Mucosa of descending colon (tissue), 3 donors: Measurements from ENCODE around the gene FKTN. TPM values are rescaled to one million over a fixed set of nuclear protein-coding genes. Genes with fewer than 3 reads are reported as not detected.
"Not testable (repeated sequence)": the region's sequence is repeated elsewhere in the genome, so short reads cannot be mapped to it uniquely, and the experiment has no call there.

Source experiments
- ATAC-seq: fragments of 200-7000 bp; cut with Tn5 transposase; one replicate; pipeline ENCODE4 v1.9.1; 2020; ENCODE audit warnings: mild to moderate bottlenecking, moderate library complexity
- DNase-seq, 3 donors: peaks; one replicate each; pipeline ENCODE4 v3.0.0-alpha.2; 2020
- H3K36me3 ChIP-seq: fragments of 200-600 bp; one replicate; pipeline ENCODE4 v1.8.0; 2021; ENCODE audit warnings: low read depth, mild to moderate bottlenecking
- H3K4me1 ChIP-seq: fragments of 200-600 bp; one replicate; pipeline ENCODE4 v1.8.0; 2021; ENCODE audit warnings: low read depth, mild to moderate bottlenecking
- H3K4me3 ChIP-seq: fragments of 200-600 bp; one replicate; pipeline ENCODE4 v1.8.0; 2021; ENCODE audit warnings: mild to moderate bottlenecking
- H3K9me3 ChIP-seq: fragments of 200-600 bp; one replicate; pipeline ENCODE4 v1.8.0; 2021; ENCODE audit warnings: mild to moderate bottlenecking
- CTCF ChIP-seq: fragments of 200-600 bp; IDR thresholded peaks from one replicate; pipeline ENCODE4 v1.8.0; 2022; ENCODE audit warnings: antibody characterized with exemption, mild to moderate bottlenecking
- intact Hi-C, 2 donors: fragments of 100-400 bp; cut with DNase I in 1 of 2; cut with micrococcal nuclease in 1 of 2; formaldehyde crosslinking; loops; one replicate each; pipeline versions ENCODE4 v1.11.0 to v1.11.1; 2022; cut with DNase I, micrococcal nuclease
- long read RNA-seq, 2 donors: library from polyadenylated mRNA; unstranded; transcript quantifications; one replicate each; pipeline ENCODE4 v2.0.0, GENCODE V29; 2019 to 2021
- total RNA-seq, 3 donors: library from RNA; stranded (reverse); fragmentation: NEBNext Ultra II Directional in 2 of 3; extraction: Animal tissue kit (Norgen Biotek cat#: 25700) in 2 of 3; gene quantifications; one replicate each; pipeline versions ENCODE4 v1.2.1 to v1.2.4, GENCODE V29; 2021 to 2023
- donor health status: DM: no; HTN: no; CAD: no; lungs with moderate emphysema.
- donor health status: DM: no; HTN: no; CAD: no.
- donor health status: DM: no; HTN: yes; CAD: no.

The FKTN gene
- total RNA-seq: 10 to 100 TPM; 11.2 to 16.2 (median 15.1) TPM
- long read RNA-seq, donor 1, partial matches to known transcripts: 1 of 3 reads
- long read RNA-seq, donor 1, other reads (novel, unspliced or antisense): 2 of 3 reads
- long read RNA-seq, donor 2, partial matches to known transcripts: 0 of 3 reads
- long read RNA-seq, donor 2, other reads (novel, unspliced or antisense): 3 of 3 reads

GRCh38 chr9:105557804-105558610 lies at the start of gene FKTN:
FKTN (plus strand) TSS chr9:105558131; CDS start chr9:105575033, 16,902 bp downstream.
- intact Hi-C loops: no loop called here
- no peaks in the 10 kb centered on the region for H3K36me3 ChIP-seq
- peak; percentile 100 for ATAC-seq
- H3K9me3 ChIP-seq: peaks cover 14% of the 10 kb centered on the region
- peak within 1 kb of the TSS; percentile 44 for H3K4me3 ChIP-seq
- no peak for TF ChIP-seq CTCF
- peaks cover 5% of the 10 kb centered on the region for H3K4me1 ChIP-seq
- peak; percentile 92 to 95 (median 93) for DNase-seq

GRCh38 chr9:105508530-105508929 lies 49.4 kb upstream of the FKTN start:
- H3K4me3 ChIP-seq: no peak overlapping the region
- TF ChIP-seq CTCF: no peak
- no peaks in the 10 kb centered on the region for H3K36me3 ChIP-seq
- ATAC-seq: peak; percentile 73
- no peaks in the 10 kb centered on the region for H3K9me3 ChIP-seq
- intact Hi-C loops: no loop called here
- H3K4me1 ChIP-seq: peaks cover 6% of the 10 kb centered on the region
- DNase-seq: no peak

- intact Hi-C loops: no loop called here
- H3K4me1 ChIP-seq: peaks cover 6% of the 10 kb centered on the region
- H3K36me3 ChIP-seq: no peaks in the 10 kb centered on the region
- no peak overlapping the region for H3K4me3 ChIP-seq
- DNase-seq (no peak), ATAC-seq (no peak)
- TF ChIP-seq CTCF: no peak
- H3K9me3 ChIP-seq: no peaks in the 10 kb centered on the region
Observed at GRCh38 chr9:105510024-105510423, 47.9 kb upstream of the FKTN start.

GRCh38 chr9:105511446-105511845 lies 46.5 kb upstream of the FKTN start:
- TF ChIP-seq CTCF: no peak
- no peaks in the 10 kb centered on the region for H3K36me3 ChIP-seq
- H3K4me3 ChIP-seq: no peak overlapping the region
- DNase-seq (no peak), ATAC-seq (no peak)
- peaks cover 6% of the 10 kb centered on the region for H3K4me1 ChIP-seq
- intact Hi-C loops: no loop called here
- H3K9me3 ChIP-seq: no peaks in the 10 kb centered on the region

- no peak for TF ChIP-seq CTCF
- intact Hi-C loops: no loop called here
- DNase-seq (peak in 1 of 3 donors; percentile 19), ATAC-seq (no peak)
- Histone ChIP-seq H3K4me3 (no peak overlapping the region), H3K9me3 (no peaks in the 10 kb centered on the region), H3K4me1 (no peaks in the 10 kb centered on the region), H3K36me3 (no peaks in the 10 kb centered on the region)
Observed at GRCh38 chr9:105515811-105516413, 42.0 kb upstream of the FKTN start.

- H3K4me1 ChIP-seq, H3K36me3 ChIP-seq, H3K4me3 ChIP-seq, H3K9me3 ChIP-seq, intact Hi-C loops: not testable (repeated sequence)
- peak; percentile 81 for ATAC-seq
- DNase-seq: peak in 2 of 3 donors; percentile 8 to 51
Observed at GRCh38 chr9:105519710-105520369, 38.1 kb upstream of the FKTN start.

GRCh38 chr9:105520992-105521391 lies 36.9 kb upstream of the FKTN start:
- H3K36me3 ChIP-seq, DNase-seq, intact Hi-C loops, H3K9me3 ChIP-seq, ATAC-seq, H3K4me3 ChIP-seq, H3K4me1 ChIP-seq: not testable (repeated sequence)

GRCh38 chr9:105522618-105523385 lies 35.1 kb upstream of the FKTN start:
- H3K4me3 ChIP-seq, H3K36me3 ChIP-seq, H3K9me3 ChIP-seq, H3K4me1 ChIP-seq, intact Hi-C loops, ATAC-seq, DNase-seq: not testable (repeated sequence)
